PFSK-1 (cell line): ENCODE results near the gene NADK2.

Experiments
- FOXP2 ChIP-seq: optimal IDR thresholded peaks from 2 replicates; pipeline ENCODE3; 2011; ENCODE audit warnings: borderline replicate concordance, control low read depth, inconsistent platforms; ENCODE audit not compliant: insufficient read depth; ENCODE audit errors: extremely low read length, extremely low read depth
- REST ChIP-seq, 2 experiments: IDR thresholded peaks; 2 replicates each; pipeline versions ENCODE4 v1.6.1 to v1.8.0; 2011 to 2012; ENCODE audit warnings: low read depth in 2 of 2, low read length in 2 of 2, control low read depth in 1 of 2, inconsistent platforms in 1 of 2, mild to moderate bottlenecking in 1 of 2, moderate library complexity in 1 of 2; ENCODE audit not compliant: insufficient read depth in 1 of 2
- SIN3A ChIP-seq: IDR thresholded peaks from 2 replicates; pipeline ENCODE4 v1.6.1; 2012; ENCODE audit warnings: mild to moderate bottlenecking, low read length, moderate library complexity, borderline replicate concordance; ENCODE audit not compliant: insufficient read depth

GRCh38 chr5:36277521-36278176 lies 35.9 kb upstream of the NADK2 start:
- TF ChIP-seq SIN3A (no peak), REST (IDR thresholded peaks at IDR 0.05; ENCODE audit: insufficient read depth in 1 of 2, low read depth in 2 of 2, low read length in 2 of 2) (no peak), FOXP2 (no peak)
